Loucy (cell line): ENCODE data around the gene UBXN7.
"Not testable (repeated sequence)": the region's sequence is repeated elsewhere in the genome, so short reads cannot be mapped to it uniquely, and the experiment has no call there.

ENCODE experiments used
- H2AFZ ChIP-seq: fragments of 200-600 bp; sonication (generic); 2 replicates; pipeline ENCODE4 v1.6.0; 2016; ENCODE audit warnings: antibody characterized with exemption, mild to moderate bottlenecking, low read length, moderate library complexity
- H3F3A ChIP-seq: fragments of 200-600 bp; 2 replicates; pipeline ENCODE4 v1.6.0; 2016; ENCODE audit warnings: antibody characterized with exemption, low read depth, mild to moderate bottlenecking
- H3K27me3 ChIP-seq: fragments of 200-600 bp; sonication (generic); 2 replicates; pipeline ENCODE4 v1.6.1; 2014; ENCODE audit warnings: low read length, mild to moderate bottlenecking; ENCODE audit not compliant: insufficient read depth, poor library complexity, severe bottlenecking
- H3K36me3 ChIP-seq: fragments of 200-600 bp; sonication (generic); 2 replicates; pipeline ENCODE4 v1.6.1; 2016; ENCODE audit warnings: low read length; ENCODE audit not compliant: insufficient read depth
- H3K4me1 ChIP-seq: fragments of 200-600 bp; sonication (generic); 2 replicates; pipeline ENCODE4 v1.5.1; 2014; ENCODE audit warnings: low read length, mild to moderate bottlenecking; ENCODE audit not compliant: insufficient read depth, poor library complexity, severe bottlenecking
- H3K4me2 ChIP-seq: fragments of 200-600 bp; sonication (generic); 2 replicates; pipeline ENCODE4 v1.6.0; 2014; ENCODE audit warnings: antibody characterized with exemption, low read length, low read depth, mild to moderate bottlenecking; ENCODE audit not compliant: poor library complexity, severe bottlenecking
- H3K4me3 ChIP-seq: fragments of 200-600 bp; sonication (generic); 2 replicates; pipeline ENCODE4 v1.5.1; 2014; ENCODE audit warnings: low read length, mild to moderate bottlenecking, mixed read lengths; ENCODE audit not compliant: poor library complexity, severe bottlenecking
- H3K79me2 ChIP-seq: fragments of 200-600 bp; sonication (generic); 2 replicates; pipeline ENCODE4 v1.6.1; 2014; ENCODE audit warnings: low read length; ENCODE audit not compliant: insufficient read depth
- H3K9ac ChIP-seq: fragments of 200-600 bp; sonication (generic); 2 replicates; pipeline ENCODE4 v1.6.0; 2014; ENCODE audit warnings: mild to moderate bottlenecking, low read depth, low read length, moderate library complexity; ENCODE audit not compliant: poor library complexity, severe bottlenecking
- H3K9me2 ChIP-seq: fragments of 200-600 bp; sonication (generic); replicated peaks from 2 replicates; pipeline ENCODE4 v1.6.1; 2016; ENCODE audit warnings: low read depth, low read length, mixed read lengths
- H3K9me3 ChIP-seq: fragments of 200-600 bp; sonication (generic); 2 replicates; pipeline ENCODE4 v1.6.1; 2014; ENCODE audit warnings: mild to moderate bottlenecking, antibody characterized with exemption, low read length, low read depth; ENCODE audit not compliant: insufficient read depth
- H4K20me1 ChIP-seq: fragments of 200-600 bp; sonication (generic); 2 replicates; pipeline ENCODE4 v1.6.0; 2014; ENCODE audit warnings: antibody characterized with exemption, low read length, mild to moderate bottlenecking; ENCODE audit not compliant: insufficient read depth, poor library complexity, severe bottlenecking
- EZH2phosphoT487 ChIP-seq: fragments of 200-600 bp; IDR thresholded peaks from 2 replicates; pipeline ENCODE4 v1.6.1; 2018; ENCODE audit warnings: antibody characterized with exemption, mild to moderate bottlenecking, moderate library complexity, borderline replicate concordance
- TF ChIP-seq, protein P1 (sequence below): fragments of 200-600 bp; sonication (generic); conservative IDR thresholded peaks from 2 replicates; pipeline ENCODE4 v1.5.1; 2014; ENCODE audit warnings: mild to moderate bottlenecking, antibody characterized with exemption, low read length

Gene UBXN7

DNA sequence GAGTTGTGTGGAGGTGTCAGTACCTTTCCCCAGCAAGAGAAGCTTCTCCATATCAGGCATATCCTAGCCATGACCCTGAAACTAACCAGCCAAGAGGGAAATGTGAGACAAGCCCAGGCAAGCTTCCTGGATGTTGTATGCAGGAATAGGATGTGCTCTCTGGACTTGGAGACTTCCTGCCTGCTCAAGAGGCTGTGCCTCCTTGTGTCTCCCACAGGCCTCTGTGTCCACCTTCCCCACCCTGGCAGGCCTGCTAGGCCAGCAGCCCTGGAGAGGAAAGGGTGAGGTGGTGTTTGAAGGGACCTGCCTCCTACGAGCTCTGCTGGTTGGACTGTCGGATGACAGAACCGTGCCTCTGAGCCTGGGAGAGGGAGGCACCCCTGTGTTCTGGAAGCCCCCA, 112.1 kb downstream of the UBXN7 start:
- H4K20me1 ChIP-seq, result no peaks in the 10 kb centered on the region
- H3K9me2 ChIP-seq, result no peaks in the 10 kb centered on the region
- H3K4me3 ChIP-seq, result no peak overlapping the region
- H3K9ac ChIP-seq, result no peak overlapping the region
- TF ChIP-seq, protein P1, sequence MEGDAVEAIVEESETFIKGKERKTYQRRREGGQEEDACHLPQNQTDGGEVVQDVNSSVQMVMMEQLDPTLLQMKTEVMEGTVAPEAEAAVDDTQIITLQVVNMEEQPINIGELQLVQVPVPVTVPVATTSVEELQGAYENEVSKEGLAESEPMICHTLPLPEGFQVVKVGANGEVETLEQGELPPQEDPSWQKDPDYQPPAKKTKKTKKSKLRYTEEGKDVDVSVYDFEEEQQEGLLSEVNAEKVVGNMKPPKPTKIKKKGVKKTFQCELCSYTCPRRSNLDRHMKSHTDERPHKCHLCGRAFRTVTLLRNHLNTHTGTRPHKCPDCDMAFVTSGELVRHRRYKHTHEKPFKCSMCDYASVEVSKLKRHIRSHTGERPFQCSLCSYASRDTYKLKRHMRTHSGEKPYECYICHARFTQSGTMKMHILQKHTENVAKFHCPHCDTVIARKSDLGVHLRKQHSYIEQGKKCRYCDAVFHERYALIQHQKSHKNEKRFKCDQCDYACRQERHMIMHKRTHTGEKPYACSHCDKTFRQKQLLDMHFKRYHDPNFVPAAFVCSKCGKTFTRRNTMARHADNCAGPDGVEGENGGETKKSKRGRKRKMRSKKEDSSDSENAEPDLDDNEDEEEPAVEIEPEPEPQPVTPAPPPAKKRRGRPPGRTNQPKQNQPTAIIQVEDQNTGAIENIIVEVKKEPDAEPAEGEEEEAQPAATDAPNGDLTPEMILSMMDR, result no peak
- TF ChIP-seq EZH2phosphoT487, result no peak
- H3K9me3 ChIP-seq, result no peaks in the 10 kb centered on the region
- H2AFZ ChIP-seq, result no peak overlapping the region
- H3K27me3 ChIP-seq, result no peaks in the 10 kb centered on the region
- peaks cover 4% of the 10 kb centered on the region for H3K4me1 ChIP-seq
- no peak overlapping the region for H3K4me2 ChIP-seq
- peaks cover 14% of the 10 kb centered on the region; the same call in 1 of the 2 replicates for H3K79me2 ChIP-seq
- H3F3A ChIP-seq, result no peaks in the 10 kb centered on the region
- no peaks in the 10 kb centered on the region for H3K36me3 ChIP-seq

DNA sequence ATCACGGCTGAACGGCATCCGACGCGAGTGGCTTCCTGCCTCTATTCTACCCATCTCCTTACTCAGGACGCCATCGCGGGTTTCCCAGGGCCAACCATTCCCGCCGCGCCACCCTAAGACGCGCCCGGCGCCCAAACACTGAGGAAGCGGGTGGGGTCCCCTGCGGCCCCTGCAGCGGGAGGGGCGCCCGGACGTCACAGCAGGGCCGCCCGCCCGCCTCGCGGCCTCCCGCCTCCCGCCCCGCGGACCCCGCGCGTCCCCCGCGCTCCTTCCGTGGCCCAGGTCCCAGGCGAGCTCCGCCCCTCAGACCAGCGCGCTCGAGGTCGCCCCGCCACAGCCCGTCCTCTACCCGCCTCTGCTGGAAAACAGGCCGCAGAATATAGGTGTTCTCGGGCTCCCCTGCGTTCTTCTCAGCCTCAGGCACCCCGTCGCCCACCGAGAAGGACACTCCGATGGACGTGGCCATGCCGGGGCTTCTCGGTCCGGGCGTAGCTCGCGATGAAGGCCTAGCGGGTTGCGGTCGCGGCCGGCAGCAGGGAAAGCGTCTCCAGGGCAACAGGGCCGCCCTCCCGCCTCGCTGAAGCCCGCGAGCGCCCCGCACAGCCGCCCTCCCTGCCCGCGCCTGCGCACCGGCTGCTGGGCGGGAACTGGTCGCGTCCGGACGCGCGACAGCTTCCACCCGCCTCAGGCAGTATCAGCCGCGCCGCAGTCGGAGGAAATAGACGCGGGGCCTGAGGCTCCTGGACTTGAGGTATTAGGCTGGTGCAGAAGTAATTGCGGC, 114.3 kb downstream of the UBXN7 start, which contains the start of gene DYNLT2B:
Gene DYNLT2B (minus strand): TSS at position 554 of the 781 bp plus-strand sequence. CDS start 88 bp downstream, at position 466.
- no peaks in the 10 kb centered on the region for H3K27me3 ChIP-seq
- no peaks in the 10 kb centered on the region for H3K9me2 ChIP-seq
- no peak for TF ChIP-seq EZH2phosphoT487
- TF ChIP-seq, protein P1, result no peak
- H3F3A ChIP-seq, result no peaks in the 10 kb centered on the region
- no peaks in the 10 kb centered on the region for H3K36me3 ChIP-seq
- H3K4me1 ChIP-seq, result peaks cover 4% of the 10 kb centered on the region
- peak within 1 kb of the TSS; percentile 76 for H3K4me2 ChIP-seq
- H3K4me3 ChIP-seq, result peak within 1 kb of the TSS; percentile 82
- peak within 1 kb of the TSS; percentile 76 for H3K9ac ChIP-seq
- no peaks in the 10 kb centered on the region for H4K20me1 ChIP-seq
- peaks cover 14% of the 10 kb centered on the region; the same call in 1 of the 2 replicates for H3K79me2 ChIP-seq
- H3K9me3 ChIP-seq, result no peaks in the 10 kb centered on the region
- peak within 1 kb of the TSS; percentile 95 for H2AFZ ChIP-seq

DNA sequence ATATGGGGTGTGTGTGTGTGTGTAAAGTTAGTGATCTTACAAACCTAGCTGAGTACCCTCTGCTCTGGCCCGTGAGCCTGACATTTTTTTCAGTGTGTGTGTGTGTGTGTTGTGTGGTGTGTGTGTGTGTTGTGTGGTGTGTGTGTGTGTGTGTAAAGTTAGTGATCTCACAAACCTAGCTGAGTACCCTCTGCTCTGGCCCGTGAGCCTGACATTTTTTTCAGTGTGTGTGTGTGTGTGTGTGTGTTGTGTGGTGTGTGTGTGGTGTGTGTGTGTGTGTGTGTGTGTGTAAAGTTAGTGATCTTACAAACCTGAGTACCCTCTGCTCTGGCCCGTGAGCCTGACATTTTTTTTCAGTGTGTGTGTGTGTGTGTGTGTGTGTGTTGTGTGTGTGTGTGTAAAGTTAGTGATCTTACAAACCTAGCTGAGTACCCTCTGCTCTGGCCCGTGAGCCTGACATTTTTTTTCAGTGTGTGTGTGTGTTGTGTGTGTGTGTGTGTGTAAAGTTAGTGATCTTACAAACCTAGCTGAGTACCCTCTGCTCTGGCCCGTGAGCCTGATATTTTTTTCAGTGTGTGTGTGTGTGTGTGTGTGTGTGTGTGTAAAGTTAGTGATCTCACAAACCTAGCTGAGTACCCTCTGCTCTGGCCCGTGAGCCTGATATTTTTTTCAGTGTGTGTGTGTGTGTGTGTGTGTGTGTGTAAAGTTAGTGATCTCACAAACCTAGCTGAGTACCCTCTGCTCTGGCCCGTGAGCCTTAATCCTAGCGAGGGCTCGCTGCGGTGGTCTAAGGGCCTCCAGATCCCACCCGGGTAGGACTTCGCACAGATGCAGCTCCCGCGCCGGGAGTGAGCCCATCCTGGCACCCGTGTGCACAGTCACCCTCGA, 115.2 kb downstream of the UBXN7 start:
- not testable (repeated sequence) for H3K9me2 ChIP-seq, H3K27me3 ChIP-seq, H3K4me1 ChIP-seq, H4K20me1 ChIP-seq, H3F3A ChIP-seq, H3K36me3 ChIP-seq, H3K9me3 ChIP-seq
- Histone ChIP-seq H3K79me2 (peaks cover 14% of the 10 kb centered on the region; the same call in 1 of the 2 replicates), H2AFZ (peak overlapping the region; percentile 95), H3K4me2 (peak overlapping the region; percentile 76), H3K4me3 (peak overlapping the region; percentile 82), H3K9ac (peak overlapping the region; percentile 76)
